ENCODE results near the gene CPA1. TPM values are rescaled to one million over a fixed set of nuclear protein-coding genes. Genes with fewer than 3 reads are reported as not detected.

CPA1 gene
- total RNA-seq = not detected
- long read RNA-seq = 0 reads

DNA sequence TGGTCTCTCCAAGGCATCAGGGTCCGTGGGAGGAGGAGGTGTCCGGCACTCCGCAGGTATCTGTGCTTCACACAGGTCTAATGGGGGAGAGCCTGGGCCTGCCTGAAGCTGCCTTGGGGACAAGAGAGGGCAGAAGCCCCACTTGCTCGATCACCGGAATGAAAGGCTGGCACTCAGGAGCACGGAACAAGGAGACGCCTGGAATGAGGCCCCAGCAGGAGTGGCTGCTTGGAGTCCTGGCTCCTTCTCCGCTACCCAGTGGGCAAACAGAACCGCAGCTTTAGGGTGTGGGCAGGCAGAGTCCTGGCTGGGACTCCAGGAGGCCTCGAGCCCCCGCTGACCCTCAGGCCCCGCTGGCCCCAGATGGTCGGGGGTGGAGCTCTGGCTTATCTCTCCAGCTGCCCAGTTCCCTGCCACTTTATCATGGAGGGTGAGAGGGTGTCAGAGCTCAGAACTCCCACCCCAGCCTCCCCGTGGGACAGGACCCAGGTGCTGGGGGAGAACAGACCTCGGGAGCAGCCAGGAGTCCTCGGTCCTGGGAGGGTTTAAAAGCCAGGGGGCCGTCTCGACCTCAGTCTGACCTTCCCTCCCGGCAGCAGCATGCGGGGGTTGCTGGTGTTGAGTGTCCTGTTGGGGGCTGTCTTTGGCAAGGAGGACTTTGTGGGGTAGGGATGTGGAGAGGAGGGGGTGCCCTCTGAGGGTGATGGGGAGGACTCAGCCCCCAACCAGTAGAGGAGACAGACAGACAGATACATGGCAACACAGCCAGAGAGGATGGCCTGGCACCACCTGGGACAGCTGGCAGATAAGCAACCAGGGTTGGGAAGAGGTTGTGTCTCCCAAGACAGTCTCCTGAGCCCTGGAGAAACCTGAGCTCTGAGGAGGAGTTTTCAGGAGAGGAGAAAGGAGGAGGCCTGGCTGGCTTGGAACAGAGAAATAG, at the start of gene CPA1:
TSS of gene CPA1 (plus strand) at position 574 of the 940 bp plus-strand sequence. CDS start at position 601, 27 bp downstream.
- intact Hi-C loops (cut with DNase I) = no loop called here
- ATAC-seq (ENCODE audit: poor library complexity) (peak; percentile 18), DNase-seq (no peak)

DNA sequence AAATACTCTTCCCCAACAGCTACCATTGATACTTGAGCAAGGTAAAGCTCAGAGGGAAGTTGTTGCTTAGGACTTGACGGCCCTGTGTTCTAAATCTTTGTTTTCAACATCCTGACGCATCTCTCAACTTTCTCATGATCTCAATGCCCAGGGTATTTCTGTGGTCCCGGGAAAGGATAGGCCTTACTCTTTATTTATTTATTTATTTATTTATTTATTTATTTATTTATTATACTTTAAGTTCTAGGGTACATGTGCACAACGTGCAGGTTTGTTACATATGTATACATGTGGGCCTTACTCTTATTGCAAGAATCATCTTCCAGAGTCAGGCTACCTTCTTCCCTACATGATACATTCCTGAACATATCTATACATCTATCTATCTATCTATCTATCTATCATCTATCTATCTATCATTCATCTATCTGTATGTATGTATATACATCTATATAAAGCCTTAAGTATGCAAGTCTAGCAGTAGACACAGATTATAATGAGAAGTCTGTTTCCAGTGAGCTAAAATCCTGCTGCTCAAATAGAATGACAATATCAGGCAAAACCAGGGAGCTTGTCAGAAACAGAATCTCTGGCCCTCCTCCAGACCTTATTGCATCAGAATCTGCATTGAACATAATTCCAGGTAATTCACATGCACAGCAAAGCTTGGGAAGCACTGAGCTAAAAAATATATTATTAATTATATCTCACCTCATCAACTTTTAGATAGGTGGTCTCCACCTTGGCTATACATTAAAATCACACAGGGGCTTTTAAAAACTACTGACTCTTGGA, 47.8 kb upstream of the CPA1 start:
- no peak for DNase-seq
- ATAC-seq (ENCODE audit: poor library complexity) = no peak
- intact Hi-C loops (cut with DNase I) = no loop called here

- ATAC-seq (ENCODE audit: poor library complexity) (no peak), DNase-seq (no peak)
- intact Hi-C loops (cut with DNase I) = no loop called here
Measured at GRCh38 chr7:130333832-130334231, 46.5 kb upstream of the CPA1 start.

GRCh38 chr7:130334274-130334673, 46.0 kb upstream of the CPA1 start:
- intact Hi-C loops (cut with DNase I) = no loop called here
- DNase-seq (no peak), ATAC-seq (ENCODE audit: poor library complexity) (no peak)

- ATAC-seq (ENCODE audit: poor library complexity) = no peak
- DNase-seq = no peak
- intact Hi-C loops (cut with DNase I) = no loop called here
Measured at GRCh38 chr7:130337410-130337971, 42.8 kb upstream of the CPA1 start.

DNA sequence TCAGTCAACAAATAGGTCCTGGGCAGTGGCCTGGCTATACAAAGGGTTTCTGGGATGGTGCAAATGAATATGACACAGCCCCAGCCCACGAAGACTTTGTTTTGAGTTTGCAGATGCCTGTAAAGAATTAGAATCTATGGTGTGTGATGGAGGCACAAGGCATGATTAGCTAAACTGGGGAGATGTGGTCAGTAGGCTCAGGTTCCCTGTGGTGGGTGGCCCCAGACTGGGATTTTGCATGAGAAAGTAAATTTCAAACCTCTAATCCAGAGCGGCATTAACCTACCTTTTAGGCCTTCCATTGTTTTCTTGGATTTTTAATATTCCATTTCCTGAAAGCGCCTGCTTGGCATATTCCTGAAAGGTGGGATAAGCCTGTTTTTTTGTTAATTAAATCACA, 42.1 kb upstream of the CPA1 start:
- intact Hi-C loops (cut with DNase I) = no loop called here
- DNase-seq (no peak), ATAC-seq (ENCODE audit: poor library complexity) (no peak)

GRCh38 chr7:130341882-130342281, 38.4 kb upstream of the CPA1 start:
- DNase-seq = no peak
- ATAC-seq (ENCODE audit: poor library complexity) = no peak
- intact Hi-C loops (cut with DNase I) = no loop called here

- DNase-seq (no peak), ATAC-seq (ENCODE audit: poor library complexity) (no peak)
- intact Hi-C loops (cut with DNase I) = no loop called here
Measured at GRCh38 chr7:130342701-130343380, 37.5 kb upstream of the CPA1 start.

GRCh38 chr7:130344271-130344866, 35.9 kb upstream of the CPA1 start, which contains the start of gene CPA5:
CPA5 (plus strand) TSS chr7:130344816; CDS start chr7:130346486, 1,670 bp downstream.
- ATAC-seq (ENCODE audit: poor library complexity) (no peak), DNase-seq (no peak)
- intact Hi-C loops (cut with DNase I) = no loop called here

- DNase-seq = no peak
- no peak for ATAC-seq (ENCODE audit: poor library complexity)
- intact Hi-C loops (cut with DNase I) = no loop called here
Measured at GRCh38 chr7:130345136-130345535, 35.2 kb upstream of the CPA1 start.

DNA sequence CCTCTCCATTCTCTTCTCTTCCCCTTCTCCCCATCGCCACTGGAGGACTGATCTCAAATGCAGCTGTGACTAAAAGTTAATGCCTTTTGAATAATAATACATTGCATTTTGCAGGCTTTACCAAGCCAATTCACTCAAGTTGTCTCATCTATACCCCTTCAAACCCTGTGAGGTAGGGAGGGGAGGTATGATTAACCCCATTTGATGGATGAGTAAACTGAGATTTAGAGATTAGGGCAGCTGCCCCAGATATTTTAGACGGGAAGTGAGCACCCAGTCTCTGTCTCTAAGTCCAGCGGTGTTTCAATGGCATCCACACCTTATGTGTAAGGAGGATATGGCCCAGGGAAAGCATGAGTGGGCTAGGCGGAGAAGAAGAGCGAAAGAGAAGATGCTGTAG, 34.6 kb upstream of the CPA1 start:
- DNase-seq = no peak
- no peak for ATAC-seq (ENCODE audit: poor library complexity)
- intact Hi-C loops (cut with DNase I) = no loop called here

DNA sequence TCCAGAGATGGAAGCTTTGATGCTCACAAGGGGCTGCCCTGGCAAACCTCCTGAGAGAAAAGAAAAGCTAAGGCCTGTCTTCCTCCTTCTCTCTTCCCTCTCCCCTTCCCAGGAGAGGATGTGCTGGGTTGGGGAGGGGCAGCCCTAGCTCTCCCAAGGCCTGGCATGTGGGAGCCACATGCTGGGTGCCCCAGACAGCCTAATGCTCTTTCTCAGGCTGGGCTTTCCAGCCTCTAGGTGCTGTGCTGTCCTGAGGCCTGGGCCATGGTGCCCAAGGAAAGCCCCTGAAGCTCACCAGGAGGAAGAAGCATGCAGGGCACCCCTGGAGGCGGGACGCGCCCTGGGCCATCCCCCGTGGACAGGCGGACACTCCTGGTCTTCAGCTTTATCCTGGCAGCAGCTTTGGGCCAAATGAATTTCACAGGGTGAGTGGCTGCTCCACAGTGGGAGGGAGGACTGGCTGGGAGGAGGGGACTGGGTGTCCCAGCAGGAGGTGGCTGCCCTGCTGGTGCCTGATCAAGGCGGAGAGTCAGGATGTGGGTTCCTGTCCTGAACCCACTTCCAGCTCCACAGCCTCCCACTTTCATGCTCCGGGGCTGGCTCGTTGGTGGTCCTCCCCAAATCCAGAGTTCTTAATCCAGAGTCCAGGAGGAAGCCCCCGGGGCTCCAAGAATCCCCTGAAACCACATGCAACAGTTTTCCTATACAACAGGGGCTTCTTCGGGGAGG, 34.0 kb upstream of the CPA1 start:
- intact Hi-C loops (cut with DNase I) = no loop called here
- ATAC-seq (ENCODE audit: poor library complexity) = no peak
- no peak for DNase-seq

DNA sequence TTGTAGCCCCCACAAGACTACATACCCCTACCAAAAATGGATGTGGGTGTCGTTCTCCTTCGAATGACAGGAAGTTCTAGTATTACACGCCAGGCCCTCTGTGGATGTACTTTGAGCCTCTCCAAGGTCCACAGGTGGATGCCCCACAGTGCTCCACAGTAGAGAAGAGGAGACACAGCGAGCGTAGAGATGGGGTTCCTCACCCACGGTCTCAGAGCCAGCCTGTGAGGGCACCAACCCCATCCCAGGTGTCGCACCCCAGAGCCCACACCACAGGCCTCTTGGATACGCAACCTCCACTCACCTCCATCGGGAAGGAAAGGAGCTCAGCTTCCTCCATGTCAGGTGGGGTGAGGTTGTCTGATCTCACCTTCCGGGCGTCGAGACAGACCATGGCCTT, 33.4 kb upstream of the CPA1 start:
- DNase-seq (no peak), ATAC-seq (ENCODE audit: poor library complexity) (no peak)
- intact Hi-C loops (cut with DNase I) = no loop called here

DNA sequence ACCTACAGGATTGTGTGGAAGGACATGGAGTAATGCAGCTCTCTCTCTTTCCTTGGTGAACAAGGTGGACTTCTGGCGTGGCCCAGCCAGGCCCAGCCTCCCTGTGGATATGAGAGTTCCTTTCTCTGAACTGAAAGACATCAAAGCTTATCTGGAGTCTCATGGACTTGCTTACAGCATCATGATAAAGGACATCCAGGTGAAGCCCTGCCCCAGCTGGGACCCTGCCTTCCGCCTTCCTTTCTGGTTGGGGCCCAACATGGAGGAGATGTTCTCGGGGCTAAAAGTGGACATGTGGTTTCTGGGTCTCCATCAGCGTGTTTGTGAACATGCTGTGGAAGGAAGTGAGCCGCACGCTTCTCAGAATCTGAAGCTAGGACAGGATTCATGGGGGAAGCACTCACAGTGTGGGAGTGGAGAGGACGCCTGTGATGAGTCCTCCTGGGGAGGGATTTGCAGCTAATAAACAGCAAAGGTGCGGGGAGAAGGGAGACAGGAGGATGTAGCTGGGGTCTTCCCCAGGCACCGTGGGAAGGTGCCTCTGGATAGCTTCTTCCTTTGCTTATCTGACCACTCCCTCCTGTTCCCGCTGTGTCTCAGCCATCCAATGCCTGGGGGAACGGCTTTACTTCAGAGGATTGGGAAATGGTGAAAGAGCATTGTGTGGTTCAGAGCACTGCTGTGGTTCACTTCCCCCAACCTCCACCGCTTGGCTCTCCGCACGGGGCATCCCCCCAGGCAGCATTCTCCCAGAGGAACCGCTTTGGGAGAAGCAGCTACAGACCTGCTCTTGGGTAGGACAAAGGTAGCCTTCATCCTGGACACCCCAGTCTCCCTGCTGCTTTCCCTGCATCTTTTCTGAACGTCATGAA, 30.1 kb upstream of the CPA1 start:
- intact Hi-C loops (cut with DNase I) = no loop called here
- DNase-seq (no peak), ATAC-seq (ENCODE audit: poor library complexity) (peak; percentile 34)

GRCh38 chr7:130350945-130351790, 29.1 kb upstream of the CPA1 start:
- intact Hi-C loops (cut with DNase I) = no loop called here
- peak; percentile 57 for ATAC-seq (ENCODE audit: poor library complexity)
- no peak for DNase-seq

- intact Hi-C loops (cut with DNase I) = no loop called here
Measured at GRCh38 chr7:130351791-130352090, 28.6 kb upstream of the CPA1 start.

More at GRCh38 chr7:130351791-130352090, 28.6 kb upstream of the CPA1 start:
- ATAC-seq (ENCODE audit: poor library complexity) = peak; percentile 26
- no peak for DNase-seq

Measured in Right ventricle myocardium superior (tissue), 1 donor.